ENCODE data around the gene HSPA1B.
"Not testable (repeated sequence)": the region's sequence is repeated elsewhere in the genome, so short reads cannot be mapped to it uniquely, and the experiment has no call there.

The HSPA1B gene

GRCh38 chr6:31850765-31851484, 23.4 kb downstream of the HSPA1B start:
- POLR2A ChIA-PET = interaction anchor here (0.7 to 0.9 kb wide), 2 partner anchors 12 to 36 kb away, joined by 3 to 5 read pairs; partner anchors contain the start of gene NEU1
- CTCF ChIA-PET = interaction anchor here (1.8 kb wide), 1 partner anchor 12 kb away, joined by 4 read pairs; the partner anchor contains the start of gene NEU1
- TF ChIP-seq, protein P1, sequence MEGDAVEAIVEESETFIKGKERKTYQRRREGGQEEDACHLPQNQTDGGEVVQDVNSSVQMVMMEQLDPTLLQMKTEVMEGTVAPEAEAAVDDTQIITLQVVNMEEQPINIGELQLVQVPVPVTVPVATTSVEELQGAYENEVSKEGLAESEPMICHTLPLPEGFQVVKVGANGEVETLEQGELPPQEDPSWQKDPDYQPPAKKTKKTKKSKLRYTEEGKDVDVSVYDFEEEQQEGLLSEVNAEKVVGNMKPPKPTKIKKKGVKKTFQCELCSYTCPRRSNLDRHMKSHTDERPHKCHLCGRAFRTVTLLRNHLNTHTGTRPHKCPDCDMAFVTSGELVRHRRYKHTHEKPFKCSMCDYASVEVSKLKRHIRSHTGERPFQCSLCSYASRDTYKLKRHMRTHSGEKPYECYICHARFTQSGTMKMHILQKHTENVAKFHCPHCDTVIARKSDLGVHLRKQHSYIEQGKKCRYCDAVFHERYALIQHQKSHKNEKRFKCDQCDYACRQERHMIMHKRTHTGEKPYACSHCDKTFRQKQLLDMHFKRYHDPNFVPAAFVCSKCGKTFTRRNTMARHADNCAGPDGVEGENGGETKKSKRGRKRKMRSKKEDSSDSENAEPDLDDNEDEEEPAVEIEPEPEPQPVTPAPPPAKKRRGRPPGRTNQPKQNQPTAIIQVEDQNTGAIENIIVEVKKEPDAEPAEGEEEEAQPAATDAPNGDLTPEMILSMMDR (IDR thresholded peaks at IDR 0.05; ENCODE audit: control extremely low read depth, extremely low read depth, low read depth, missing control alignments) = no peak
- DNase-seq (ENCODE audit: extremely low spot score) = no peak

GRCh38 chr6:31851485-31851832, 23.9 kb downstream of the HSPA1B start:
- ChIA-PET POLR2A (interaction anchor here (0.7 to 1.2 kb wide), 3 partner anchors 11 to 35 kb away, joined by 3 to 6 read pairs (median 5); partner anchors contain the start of gene NEU1), CTCF (interaction anchor here (1.8 kb wide), 1 partner anchor 11 kb away, joined by 4 read pairs; the partner anchor contains the start of gene NEU1)
- DNase-seq (ENCODE audit: extremely low spot score) = no peak
- TF ChIP-seq, protein P1 (IDR thresholded peaks at IDR 0.05; ENCODE audit: control extremely low read depth, extremely low read depth, low read depth, missing control alignments) = no peak

GRCh38 chr6:31851980-31852718, 24.6 kb downstream of the HSPA1B start:
- CTCF ChIA-PET; DNase-seq (ENCODE audit: extremely low spot score): not testable (repeated sequence)
- POLR2A ChIA-PET = interaction anchor here (1.0 to 1.2 kb wide), 2 partner anchors 10 to 22 kb away, joined by 5 to 6 read pairs; partner anchors contain the start of gene NEU1

GRCh38 chr6:31857774-31858173, 30.2 kb downstream of the HSPA1B start:
- ChIA-PET CTCF (interaction anchor here (1.0 to 1.4 kb wide), 4 partner anchors 14 to 88 kb away, joined by 3 to 4 read pairs (median 3); no protein-coding TSS in a partner anchor), POLR2A (interaction anchor here (1.7 kb wide), 1 partner anchor 21 kb away, joined by 7 read pairs; no protein-coding TSS in a partner anchor)
- DNase-seq (ENCODE audit: extremely low spot score) = not testable (repeated sequence)

- ChIA-PET POLR2A (no interaction called here), CTCF (interaction anchor here (1.0 to 1.4 kb wide), 5 partner anchors 15 to 128 kb away, joined by 3 to 4 read pairs (median 3); no protein-coding TSS in a partner anchor)
- DNase-seq (ENCODE audit: extremely low spot score) = no peak
- TF ChIP-seq, protein P1 (IDR thresholded peaks at IDR 0.05; ENCODE audit: control extremely low read depth, extremely low read depth, low read depth, missing control alignments) = no peak
These were observed 31.2 kb downstream of the HSPA1B start for GRCh38 chr6:31858707-31859106.

GRCh38 chr6:31859923-31860322, 32.4 kb downstream of the HSPA1B start:
- POLR2A ChIA-PET = interaction anchor here (0.8 to 1.3 kb wide), 2 partner anchors 14 to 21 kb away, joined by 4 read pairs; no protein-coding TSS in a partner anchor
- CTCF ChIA-PET = interaction anchor here (1.2 kb wide), 1 partner anchor 130 kb away, joined by 4 read pairs; no protein-coding TSS in a partner anchor
- DNase-seq (ENCODE audit: extremely low spot score) = no peak
- TF ChIP-seq, protein P1 (IDR thresholded peaks at IDR 0.05; ENCODE audit: control extremely low read depth, extremely low read depth, low read depth, missing control alignments) = no peak

DNA sequence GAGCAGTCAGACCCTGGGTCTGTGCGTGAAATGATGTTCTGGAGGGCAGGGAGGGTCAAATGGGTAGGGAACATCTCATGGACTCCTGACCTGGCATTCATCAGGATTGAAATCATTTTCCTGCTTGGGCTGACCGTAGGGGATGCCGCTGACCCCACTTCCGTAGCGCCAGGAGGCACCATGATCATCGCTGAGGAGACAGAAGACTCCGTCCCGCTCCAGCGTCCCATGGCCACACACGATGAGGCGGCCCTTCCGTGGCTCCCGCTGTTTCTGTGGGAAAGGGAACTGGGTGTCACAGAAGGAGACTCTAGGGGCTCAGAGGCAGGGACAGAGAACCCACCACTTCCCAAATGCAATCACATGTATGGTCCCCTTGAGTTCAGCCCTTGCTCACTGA, 32.8 kb downstream of the HSPA1B start:
- no peak for DNase-seq (ENCODE audit: extremely low spot score)
- CTCF ChIA-PET = no interaction called here
- POLR2A ChIA-PET = interaction anchor here (0.8 to 1.3 kb wide), 2 partner anchors 15 to 21 kb away, joined by 4 read pairs; no protein-coding TSS in a partner anchor
- TF ChIP-seq, protein P1 (IDR thresholded peaks at IDR 0.05; ENCODE audit: control extremely low read depth, extremely low read depth, low read depth, missing control alignments) = no peak
